OCI-LY1 (cell line): ENCODE results near the gene IGSF10.

Experiments used
- H2AFZ ChIP-seq: fragments of 200-600 bp; sonication (generic), shearing (Covaris generic); 2 replicates; pipeline ENCODE4 v1.6.0; 2014; ENCODE audit warnings: antibody characterized with exemption, mild to moderate bottlenecking, low read length
- H3F3A ChIP-seq: fragments of 200-600 bp; sonication (generic), shearing (Covaris generic); 2 replicates; pipeline ENCODE4 v1.6.0; 2014; ENCODE audit warnings: mild to moderate bottlenecking, antibody characterized with exemption, low read length, moderate library complexity; ENCODE audit not compliant: insufficient read depth
- H3K27ac ChIP-seq: fragments of 200-600 bp; sonication (generic); 2 replicates; pipeline ENCODE4 v1.5.1; 2014; ENCODE audit warnings: low read length, mixed run types, mild to moderate bottlenecking, low read depth; ENCODE audit not compliant: poor library complexity, severe bottlenecking
- H3K27me3 ChIP-seq: fragments of 200-600 bp; sonication (generic); 2 replicates; pipeline ENCODE4 v1.6.0; 2014; ENCODE audit warnings: antibody characterized with exemption, mild to moderate bottlenecking, low read length, moderate library complexity; ENCODE audit not compliant: insufficient read depth
- H3K36me3 ChIP-seq: fragments of 200-600 bp; sonication (generic); 2 replicates; pipeline ENCODE4 v1.6.1; 2014; ENCODE audit warnings: mild to moderate bottlenecking, antibody characterized with exemption, low read length, moderate library complexity, mixed read lengths; ENCODE audit not compliant: insufficient read depth
- H3K4me1 ChIP-seq: fragments of 200-600 bp; sonication (generic); 2 replicates; pipeline ENCODE4 v1.5.1; 2014; ENCODE audit warnings: mild to moderate bottlenecking, low read length, moderate library complexity; ENCODE audit not compliant: insufficient read depth, severe bottlenecking
- H3K4me2 ChIP-seq: fragments of 200-600 bp; sonication (generic), shearing (Covaris generic); 2 replicates; pipeline ENCODE4 v1.6.1; 2014; ENCODE audit warnings: low read length
- H3K4me3 ChIP-seq: fragments of 200-600 bp; sonication (generic); 2 replicates; pipeline ENCODE4 v1.5.1; 2014; ENCODE audit warnings: low read length, low read depth, mild to moderate bottlenecking, mixed read lengths; ENCODE audit not compliant: poor library complexity, severe bottlenecking
- H3K79me2 ChIP-seq: fragments of 200-600 bp; shearing (Covaris generic); 2 replicates; pipeline ENCODE4 v1.6.1; 2016; ENCODE audit warnings: mixed run types, low read length, mixed read lengths; ENCODE audit not compliant: insufficient read depth
- H3K9ac ChIP-seq: fragments of 200-600 bp; sonication (generic), shearing (Covaris generic); 2 replicates; pipeline ENCODE4 v1.6.1; 2014; ENCODE audit warnings: mild to moderate bottlenecking, low read length, mixed read lengths
- H3K9me2 ChIP-seq: fragments of 200-600 bp; sonication (generic), shearing (Covaris generic); 2 replicates; pipeline ENCODE4 v1.6.1; 2014; ENCODE audit warnings: low read depth, mild to moderate bottlenecking, low read length, mixed read lengths
- H3K9me3 ChIP-seq: fragments of 200-600 bp; shearing (Covaris generic); 2 replicates; pipeline ENCODE4 v1.6.1; 2014; ENCODE audit warnings: low read length, mixed read lengths
- H4K20me1 ChIP-seq: fragments of 200-600 bp; sonication (generic), shearing (Covaris generic); 2 replicates; pipeline ENCODE4 v1.6.0; 2016; ENCODE audit warnings: mild to moderate bottlenecking, low read length; ENCODE audit not compliant: insufficient read depth
- CTCF ChIP-seq: fragments of 200-600 bp; sonication (generic), shearing (Covaris generic); IDR thresholded peaks from 2 replicates; pipeline ENCODE4 v1.5.1; 2017; ENCODE audit warnings: mild to moderate bottlenecking, antibody characterized with exemption, low read length, moderate library complexity, mixed read lengths
- EZH2 ChIP-seq: fragments of 200-600 bp; sonication (generic), shearing (Covaris generic); IDR thresholded peaks from 2 replicates; pipeline ENCODE4 v1.8.0; 2017; ENCODE audit warnings: borderline replicate concordance, mixed run types, mild to moderate bottlenecking, antibody characterized with exemption, low read length, moderate library complexity, mixed read lengths

IGSF10 gene

GRCh38 chr3:151437906-151438305 lies 23.0 kb downstream of the IGSF10 start:
- H4K20me1 ChIP-seq: no peaks in the 10 kb centered on the region
- H3K9ac ChIP-seq: no peak overlapping the region
- no peaks in the 10 kb centered on the region for H3K79me2 ChIP-seq
- no peak overlapping the region for H3K4me2 ChIP-seq
- no peak overlapping the region for H2AFZ ChIP-seq
- no peak overlapping the region for H3K27ac ChIP-seq
- no peaks in the 10 kb centered on the region for H3K36me3 ChIP-seq
- TF ChIP-seq EZH2 (no peak), CTCF (no peak)
- H3K9me3 ChIP-seq: no peaks in the 10 kb centered on the region
- H3K9me2 ChIP-seq: no peaks in the 10 kb centered on the region
- H3K27me3 ChIP-seq: no peaks in the 10 kb centered on the region
- no peak overlapping the region for H3K4me3 ChIP-seq
- H3F3A ChIP-seq: no peaks in the 10 kb centered on the region
- no peaks in the 10 kb centered on the region for H3K4me1 ChIP-seq

DNA sequence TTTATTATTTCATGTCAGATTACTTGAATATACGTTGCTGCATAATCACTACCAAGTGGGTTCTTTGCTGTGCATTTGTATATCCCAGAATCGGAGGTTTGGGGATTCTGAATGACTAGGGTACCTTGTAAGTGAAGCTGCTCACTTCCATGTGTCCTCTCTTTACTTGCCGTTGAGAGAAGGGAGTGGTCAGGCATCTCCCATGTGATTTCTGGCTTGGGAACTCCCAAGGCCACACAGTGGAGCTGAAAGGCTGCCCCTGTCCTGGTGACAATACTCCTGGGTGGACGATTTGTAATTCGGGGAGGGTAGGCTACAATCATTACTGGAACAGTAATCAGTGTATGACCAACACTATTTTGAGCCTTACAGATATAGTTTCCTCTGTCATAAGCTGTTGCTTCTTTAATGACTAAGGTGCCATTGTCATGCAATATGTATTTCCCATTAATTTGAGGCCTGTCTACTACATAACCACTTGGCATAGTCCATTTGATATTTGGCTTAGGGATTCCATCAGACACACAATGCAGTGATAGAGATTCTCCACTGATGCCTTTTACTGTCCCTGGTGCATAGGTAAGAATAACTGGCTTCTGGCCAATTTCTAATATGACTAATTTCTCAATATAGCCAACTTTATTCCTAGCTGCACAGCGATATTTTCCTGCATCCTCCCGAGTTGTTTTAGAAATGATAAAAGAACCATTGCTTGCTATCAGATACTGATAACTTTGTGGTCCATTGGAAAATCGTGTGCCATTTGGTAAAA lies 24.0 kb downstream of the IGSF10 start:
- Histone ChIP-seq H3K27me3 (no peaks in the 10 kb centered on the region), H2AFZ (no peak overlapping the region), H3K4me2 (no peak overlapping the region), H3K4me1 (no peaks in the 10 kb centered on the region), H3K79me2 (no peaks in the 10 kb centered on the region), H3K9me2 (no peaks in the 10 kb centered on the region), H3K36me3 (no peaks in the 10 kb centered on the region), H3K4me3 (no peak overlapping the region), H3F3A (no peaks in the 10 kb centered on the region), H3K9me3 (no peaks in the 10 kb centered on the region), H3K27ac (no peak overlapping the region), H4K20me1 (no peaks in the 10 kb centered on the region), H3K9ac (no peak overlapping the region)
- no peak for TF ChIP-seq EZH2
- TF ChIP-seq CTCF: no peak

- H3K4me2 ChIP-seq: no peak overlapping the region
- H4K20me1 ChIP-seq: no peaks in the 10 kb centered on the region
- no peak overlapping the region for H2AFZ ChIP-seq
- H3K9me3 ChIP-seq: no peaks in the 10 kb centered on the region
- TF ChIP-seq EZH2 (no peak), CTCF (no peak)
- no peak overlapping the region for H3K27ac ChIP-seq
- no peaks in the 10 kb centered on the region for H3F3A ChIP-seq
- no peaks in the 10 kb centered on the region for H3K27me3 ChIP-seq
- H3K9me2 ChIP-seq: no peaks in the 10 kb centered on the region
- no peak overlapping the region for H3K4me3 ChIP-seq
- no peaks in the 10 kb centered on the region for H3K36me3 ChIP-seq
- H3K79me2 ChIP-seq: no peaks in the 10 kb centered on the region
- H3K4me1 ChIP-seq: no peaks in the 10 kb centered on the region
- H3K9ac ChIP-seq: no peak overlapping the region
Observed at GRCh38 chr3:151434151-151434890, 26.5 kb downstream of the IGSF10 start.
